Effector CD8-positive, alpha-beta T cell (primary cell): ENCODE data around the gene NAV2.
"Not testable (repeated sequence)": the region's sequence is repeated elsewhere in the genome, so short reads cannot be mapped to it uniquely, and the experiment has no call there.

Experiments
- DNase-seq: peaks from one replicate; lab custom pipeline; 2025; lab: John Stamatoyannopoulos, UW

Gene NAV2

DNA sequence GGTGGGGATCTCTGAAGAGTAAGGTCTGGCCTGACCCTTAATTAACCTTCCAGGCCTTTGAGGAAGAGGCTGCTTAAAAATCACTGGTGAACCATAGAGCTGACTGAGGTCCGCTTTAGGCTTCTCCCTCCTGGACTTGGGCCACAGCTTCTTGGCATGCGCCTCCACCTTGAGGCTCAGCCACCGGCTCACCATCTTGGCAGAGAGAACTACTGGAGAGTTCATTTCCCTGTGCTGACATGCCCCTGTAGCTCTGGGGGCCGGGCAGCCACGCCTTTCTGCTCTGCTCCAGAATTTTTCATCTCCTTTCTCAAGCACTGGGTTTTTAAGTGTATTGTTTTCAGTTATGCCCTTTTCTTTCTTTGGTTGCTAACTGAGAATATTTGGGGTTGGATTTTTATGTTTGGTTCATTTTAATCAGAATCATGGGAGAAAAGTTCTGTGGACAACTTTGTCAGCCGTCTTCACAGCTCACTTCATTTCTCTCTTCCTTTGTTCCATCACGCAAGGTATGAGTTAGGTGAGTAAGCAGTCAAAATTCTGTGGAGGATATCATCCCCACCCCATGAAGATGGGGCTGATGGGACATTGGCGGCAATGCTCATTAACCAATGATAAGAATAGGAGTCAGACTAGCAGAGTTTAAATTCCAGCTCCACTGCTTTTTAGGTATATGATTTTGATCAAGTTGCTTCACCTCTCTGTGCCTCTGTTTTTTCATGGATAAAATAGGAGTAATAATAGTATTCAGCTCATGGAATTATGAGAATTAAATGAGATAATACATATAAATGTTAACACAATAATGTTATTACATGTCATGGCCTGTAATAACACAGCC, 343.7 kb downstream of the NAV2 start:
- no peak for DNase-seq

DNA sequence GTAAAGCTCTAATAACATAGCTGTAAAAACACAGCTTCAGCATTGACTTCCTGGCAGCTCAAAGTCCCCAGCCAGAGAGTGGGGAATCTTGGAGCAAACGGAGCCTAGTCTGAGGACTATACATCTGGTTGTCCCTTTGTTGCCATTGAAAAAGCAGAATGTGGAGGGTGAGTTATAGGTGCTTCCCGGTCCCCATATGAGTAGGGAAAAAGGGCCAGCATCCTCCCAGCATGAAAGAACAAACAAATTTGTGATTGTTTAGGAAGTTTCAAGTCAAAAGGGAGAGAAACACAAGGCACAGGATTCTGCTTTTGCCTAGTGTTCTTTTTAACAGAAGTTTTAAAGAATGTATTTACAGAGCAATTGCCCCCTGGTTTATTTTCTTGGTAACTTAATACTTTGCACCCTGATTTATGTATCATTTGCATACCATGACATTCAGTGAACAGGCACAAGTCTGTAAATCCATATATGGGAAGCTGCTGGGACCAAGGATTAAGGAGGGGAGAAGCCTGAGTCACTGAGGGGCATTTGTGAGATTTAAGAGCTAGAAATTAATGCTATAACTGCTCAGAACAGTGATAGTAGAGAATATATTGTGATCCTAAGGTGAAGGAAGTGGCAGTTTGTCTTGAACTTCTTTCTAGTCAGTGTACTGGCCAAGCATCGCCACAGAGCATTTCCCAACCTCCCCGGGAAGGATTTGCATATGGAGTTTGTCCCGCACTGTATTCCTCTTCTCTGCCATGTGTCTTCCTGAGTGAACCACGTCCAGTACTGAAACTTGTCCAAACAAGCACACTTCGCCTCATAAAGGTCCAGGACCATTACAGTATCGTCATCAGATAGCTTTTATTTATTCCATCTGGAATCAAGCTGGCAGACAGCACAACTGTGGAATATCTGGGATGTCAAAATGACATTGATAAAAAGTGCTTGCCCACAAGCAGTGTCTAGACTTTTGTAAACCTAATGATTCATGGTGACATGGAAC, 344.6 kb downstream of the NAV2 start:
- DNase-seq = no peak

GRCh38 chr11:20058749-20059458, 346.3 kb downstream of the NAV2 start:
- no peak for DNase-seq

GRCh38 chr11:20059587-20060021, 347.0 kb downstream of the NAV2 start:
- no peak for DNase-seq

DNA sequence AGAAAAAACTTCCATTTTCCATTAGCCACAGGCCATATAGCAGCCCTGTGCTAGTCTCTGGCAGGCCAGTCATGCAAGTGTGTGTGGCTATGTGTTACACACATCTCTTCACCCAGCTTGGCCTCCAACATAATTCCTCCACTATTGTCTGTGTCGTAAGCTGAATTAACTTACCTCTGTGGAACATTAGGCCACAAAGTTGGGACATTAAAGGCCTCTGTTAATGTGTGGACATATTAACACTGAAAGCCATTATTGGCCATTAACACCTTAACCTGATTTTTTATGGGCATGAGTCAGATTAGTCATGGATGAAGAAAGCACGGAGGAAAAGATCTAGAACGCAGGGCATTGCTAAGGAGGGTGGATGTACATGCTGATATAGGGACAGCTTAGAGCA, 347.5 kb downstream of the NAV2 start:
- no peak for DNase-seq

DNA sequence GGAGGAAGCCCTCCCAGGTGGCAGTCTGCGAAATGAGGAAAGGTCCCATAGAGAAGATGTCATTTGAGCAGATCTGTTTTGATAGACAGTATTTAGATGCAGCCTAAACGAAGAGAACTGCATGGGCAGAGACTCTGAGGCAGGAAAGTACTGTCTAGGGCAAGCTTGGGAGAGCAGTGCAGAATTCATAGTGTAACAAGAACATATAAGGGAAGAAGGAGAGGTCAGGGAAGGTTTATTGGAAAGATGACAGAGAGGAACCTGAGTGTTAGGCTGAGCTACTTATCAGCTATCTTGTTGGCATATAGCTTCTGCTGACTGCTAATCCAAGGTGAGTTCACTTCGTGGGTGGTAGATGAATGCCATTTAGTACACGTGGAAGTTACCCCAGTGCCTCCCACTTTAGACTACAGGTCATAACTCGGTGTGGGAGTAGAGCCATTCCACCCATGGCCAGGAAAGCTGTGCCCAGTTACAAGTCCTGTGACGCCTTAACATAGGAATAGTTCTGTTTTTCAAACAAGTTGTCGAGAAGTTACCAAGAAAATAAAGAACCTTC, 348.1 kb downstream of the NAV2 start:
- DNase-seq = no peak

DNA sequence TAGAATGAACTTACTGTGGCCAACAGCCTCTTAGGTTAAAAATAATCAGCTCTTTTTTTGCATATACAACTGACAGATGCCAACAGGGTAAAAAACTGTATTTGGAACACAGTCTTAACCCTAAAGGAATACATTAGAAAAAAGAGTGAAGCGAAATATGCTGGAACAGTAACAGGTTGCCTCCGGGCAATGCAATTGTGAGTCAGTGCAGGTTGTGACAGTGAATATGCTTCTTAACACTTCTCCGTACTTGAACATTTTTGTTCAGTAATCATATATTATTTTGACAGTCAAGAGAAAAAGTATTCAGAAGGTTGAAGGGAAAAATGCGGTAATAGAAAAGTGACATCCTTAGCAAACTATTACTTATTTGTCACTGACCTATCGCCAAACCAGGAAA, 349.1 kb downstream of the NAV2 start:
- DNase-seq = no peak

- no peak for DNase-seq
Measured at GRCh38 chr11:20064961-20065405, 352.3 kb downstream of the NAV2 start.

GRCh38 chr11:20065406-20065805, 352.8 kb downstream of the NAV2 start:
- DNase-seq = no peak

- no peak for DNase-seq
Measured at GRCh38 chr11:20066013-20066782, 353.6 kb downstream of the NAV2 start.

GRCh38 chr11:20066783-20067156, 354.1 kb downstream of the NAV2 start:
- DNase-seq = no peak

- no peak for DNase-seq
Measured at GRCh38 chr11:20067665-20068064, 355.0 kb downstream of the NAV2 start.

DNA sequence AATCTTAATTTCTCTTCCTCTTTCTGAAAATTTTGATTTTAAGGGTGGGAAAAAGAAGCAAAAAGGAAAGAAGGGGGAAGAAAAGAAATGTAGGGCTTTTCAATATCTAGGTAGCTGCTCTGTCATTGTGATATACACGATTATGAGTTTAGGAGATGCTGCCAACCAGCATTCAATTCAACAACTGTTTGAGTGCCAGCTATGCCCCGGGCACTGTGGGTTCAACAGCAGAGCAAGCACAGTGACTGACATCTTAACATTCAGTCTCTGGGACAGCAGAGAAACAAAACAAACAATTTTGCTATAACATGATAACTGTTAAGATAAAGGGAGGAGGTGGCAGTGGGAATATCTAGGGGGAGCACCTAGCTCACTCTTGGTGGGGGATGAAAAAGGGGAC, 356.1 kb downstream of the NAV2 start:
- no peak for DNase-seq

- DNase-seq = no peak
Measured at GRCh38 chr11:20070459-20070858, 357.8 kb downstream of the NAV2 start.

- no peak for DNase-seq
Measured at GRCh38 chr11:20075627-20076026, 363.0 kb downstream of the NAV2 start.

- no peak for DNase-seq
Measured at GRCh38 chr11:20078846-20079245, 366.2 kb downstream of the NAV2 start.

DNA sequence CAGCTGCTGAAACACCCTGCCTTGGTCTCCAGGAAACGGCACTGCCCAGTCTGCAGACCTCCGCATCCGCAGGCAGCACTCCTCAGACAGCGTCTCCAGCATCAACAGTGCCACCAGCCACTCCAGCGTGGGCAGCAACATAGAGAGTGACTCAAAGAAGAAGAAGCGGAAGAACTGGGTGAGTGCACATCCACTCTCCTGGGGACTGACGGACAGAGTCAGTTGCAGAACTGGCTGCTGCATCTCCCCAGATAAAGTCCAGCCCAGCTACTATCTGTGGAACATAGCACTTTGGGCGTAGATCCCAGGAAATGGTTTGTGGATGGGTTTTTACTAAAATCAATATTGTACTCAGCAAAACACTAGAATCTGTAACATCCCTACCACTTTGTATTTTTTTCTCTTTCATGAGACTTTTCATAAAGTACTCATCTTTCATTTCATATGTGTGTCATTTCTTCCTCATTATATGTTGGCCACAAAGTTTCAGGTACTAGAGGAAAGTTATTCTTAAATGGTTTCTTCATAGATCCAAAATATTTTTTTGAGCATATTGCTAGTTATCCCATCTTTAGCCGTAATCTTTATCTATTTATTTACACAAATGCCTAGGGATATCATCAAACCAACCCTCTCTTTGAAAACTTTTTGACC, 367.5 kb downstream of the NAV2 start:
- no peak for DNase-seq

DNA sequence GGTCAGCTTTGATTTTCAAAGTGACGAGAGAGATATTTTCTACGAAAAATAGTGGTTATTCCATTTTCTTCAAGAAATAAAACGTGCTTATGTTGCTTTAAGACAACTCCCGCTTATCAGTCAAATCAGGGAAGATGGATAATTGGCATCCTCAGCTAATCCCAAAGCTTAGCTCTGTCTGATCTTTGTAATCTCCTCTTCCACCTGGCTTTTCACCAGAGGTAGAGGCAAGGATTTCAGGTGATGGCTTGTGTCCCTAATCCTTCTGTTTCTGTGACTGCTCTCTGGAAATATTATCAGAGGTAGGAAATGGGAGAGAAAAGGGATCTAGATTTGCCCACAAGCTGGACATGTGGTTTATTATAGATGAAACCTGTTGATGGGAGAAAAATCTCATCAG, 368.7 kb downstream of the NAV2 start:
- DNase-seq = no peak

- DNase-seq = not testable (repeated sequence)
Measured at GRCh38 chr11:20083877-20084276, 371.2 kb downstream of the NAV2 start.
